GM20431 (cell line): ENCODE results near the gene MYMK.

Experiments
- in situ Hi-C: fragments of 300-500 bp; cut with MseI, MboI; formaldehyde crosslinking; loops from one replicate; pipeline ENCODE4 v1.15.0; 2020; ENCODE audit warnings: low sequenced_read_pairs; ENCODE audit not compliant: unreplicated experiment

The MYMK gene

DNA sequence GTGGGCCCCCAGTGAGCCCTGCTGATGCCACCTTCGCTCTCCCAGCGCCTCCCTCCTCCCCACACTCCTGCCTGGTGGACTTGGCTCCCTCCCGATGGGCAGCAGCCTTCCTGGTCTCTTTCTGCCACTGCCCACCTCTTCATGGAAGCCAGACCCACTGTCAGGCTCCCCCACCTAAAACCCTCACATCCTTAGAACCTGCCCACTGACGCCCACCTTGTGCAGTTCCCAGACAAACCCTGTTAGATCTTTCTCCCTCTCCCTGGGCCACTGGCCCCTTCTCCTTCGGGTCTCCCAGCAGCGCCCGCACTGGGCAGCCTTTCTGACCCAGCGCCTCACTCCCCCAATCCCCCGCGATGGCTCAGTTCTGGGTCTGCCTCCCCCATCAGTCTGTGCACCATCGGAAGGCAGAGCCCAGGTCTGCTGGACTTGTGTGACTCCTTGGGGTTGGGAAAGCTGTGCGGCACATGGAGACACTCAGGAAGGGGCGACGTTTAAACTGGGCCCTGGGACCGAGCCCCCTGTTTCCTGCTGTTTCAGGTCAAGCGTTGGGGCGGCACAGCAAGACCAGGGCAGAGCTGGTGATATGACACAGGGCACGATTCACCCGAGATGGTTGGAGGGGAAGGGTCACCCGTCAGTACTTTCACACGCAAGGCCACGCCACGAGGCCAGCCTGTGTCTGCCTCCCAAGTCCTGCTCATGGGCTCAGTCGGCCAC, 17.4 kb downstream of the MYMK start:
- in situ Hi-C loops, result no loop called here

DNA sequence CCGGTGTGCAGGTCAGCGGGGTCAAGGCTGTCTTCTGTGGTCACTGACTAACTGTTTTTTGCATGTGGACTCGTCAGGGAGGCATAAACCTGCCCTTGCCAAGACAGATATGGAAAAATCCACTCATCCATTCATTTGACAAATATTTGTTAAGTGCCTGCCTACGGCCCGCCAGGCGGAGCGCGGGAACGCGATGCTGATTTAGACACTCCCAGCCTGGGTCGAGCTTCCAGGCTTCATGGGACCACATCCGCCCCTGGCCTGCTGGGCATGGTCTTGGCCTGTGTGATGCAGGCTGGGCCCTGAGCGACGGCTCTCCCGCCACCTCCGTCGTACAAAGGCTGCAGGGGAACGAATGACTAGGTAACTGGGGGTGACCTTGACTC, 18.1 kb downstream of the MYMK start:
- in situ Hi-C loops, result no loop called here

DNA sequence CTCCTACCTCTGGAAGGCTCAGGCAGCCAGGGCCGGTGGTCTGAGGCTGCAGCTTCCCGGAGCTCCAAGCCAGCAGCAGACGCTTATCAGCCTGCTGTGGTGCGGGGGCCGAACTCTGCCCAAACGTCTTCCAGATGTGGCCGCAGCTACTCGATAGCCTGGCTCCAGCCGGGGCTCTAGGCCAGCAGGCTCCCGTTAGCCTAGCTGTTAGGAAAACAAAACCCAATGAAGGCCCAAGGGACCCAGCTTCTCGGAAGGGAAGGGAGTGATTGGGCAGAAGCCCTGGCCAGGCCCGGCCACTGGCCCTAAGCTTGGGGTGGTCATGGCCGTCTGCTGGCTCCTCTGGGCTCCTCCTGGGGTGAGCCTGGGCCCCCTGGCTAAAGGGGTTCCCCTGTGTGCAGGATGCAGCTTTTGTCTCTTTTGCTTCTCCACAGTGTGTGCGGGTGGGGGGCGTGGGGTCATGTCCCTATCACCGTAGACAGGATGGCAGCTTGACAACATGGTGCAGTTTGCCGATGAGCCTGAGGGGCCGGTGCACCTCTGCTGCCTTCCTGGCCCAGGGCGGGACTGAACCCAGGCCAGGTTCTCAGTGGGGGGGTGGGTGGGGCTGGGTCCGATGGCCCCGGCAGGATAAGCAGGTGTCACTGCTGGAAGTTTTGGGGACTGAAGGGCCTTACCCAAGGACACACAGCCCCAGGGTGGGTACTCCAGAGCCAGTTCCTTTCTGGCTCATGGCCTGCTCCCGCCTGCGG, 18.7 kb downstream of the MYMK start:
- in situ Hi-C loops, result no loop called here

DNA sequence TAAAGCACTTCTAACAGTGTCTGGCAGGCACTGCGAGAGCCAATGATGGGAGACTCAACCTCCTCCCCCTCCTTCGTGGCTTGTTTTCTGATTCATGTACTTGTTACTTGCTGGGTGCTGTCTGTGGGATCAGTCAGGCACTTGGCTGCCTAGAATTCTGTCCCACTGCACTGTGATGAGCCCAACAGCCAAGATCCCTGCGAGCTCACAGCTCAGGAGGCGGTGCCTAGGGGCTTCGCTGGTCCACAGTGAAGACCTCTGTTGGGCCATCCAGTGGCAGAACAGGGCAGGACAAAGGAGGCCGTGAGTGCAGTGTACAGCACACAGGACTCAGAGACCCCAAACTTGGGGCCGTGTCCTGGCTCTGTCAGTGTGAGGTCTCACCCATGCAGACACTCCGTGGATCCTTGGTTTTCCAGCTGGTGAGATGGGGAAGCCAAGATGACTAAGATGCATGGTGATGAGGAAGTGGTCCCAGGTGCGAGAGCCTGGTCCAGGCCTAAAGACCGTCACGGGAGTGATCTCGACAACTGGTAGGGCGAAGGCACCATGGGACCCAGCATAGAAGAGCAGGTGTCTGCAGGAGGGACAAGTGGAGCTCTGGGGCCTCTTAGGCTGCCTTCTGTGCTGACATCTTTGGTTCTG, 19.5 kb downstream of the MYMK start:
- in situ Hi-C loops, result no loop called here

DNA sequence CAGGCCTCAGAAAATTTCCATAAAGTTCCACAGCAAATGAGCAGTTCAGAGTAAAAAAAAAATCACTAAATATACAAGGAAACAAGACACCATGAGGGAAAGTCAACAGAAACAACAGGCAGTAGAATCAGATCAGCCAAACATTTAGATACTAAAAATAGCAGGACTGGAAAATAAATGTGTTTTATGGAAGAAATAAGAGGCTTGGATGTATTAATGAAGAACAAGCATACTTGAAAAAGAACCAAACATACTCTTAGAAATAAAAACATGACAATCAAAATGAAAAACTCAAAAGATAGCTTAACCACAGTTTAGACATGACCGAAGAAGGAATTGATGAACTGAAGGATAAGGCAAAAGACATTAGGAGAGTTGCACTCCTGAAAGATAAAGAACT, 22.6 kb downstream of the MYMK start:
- in situ Hi-C loops, result no loop called here

DNA sequence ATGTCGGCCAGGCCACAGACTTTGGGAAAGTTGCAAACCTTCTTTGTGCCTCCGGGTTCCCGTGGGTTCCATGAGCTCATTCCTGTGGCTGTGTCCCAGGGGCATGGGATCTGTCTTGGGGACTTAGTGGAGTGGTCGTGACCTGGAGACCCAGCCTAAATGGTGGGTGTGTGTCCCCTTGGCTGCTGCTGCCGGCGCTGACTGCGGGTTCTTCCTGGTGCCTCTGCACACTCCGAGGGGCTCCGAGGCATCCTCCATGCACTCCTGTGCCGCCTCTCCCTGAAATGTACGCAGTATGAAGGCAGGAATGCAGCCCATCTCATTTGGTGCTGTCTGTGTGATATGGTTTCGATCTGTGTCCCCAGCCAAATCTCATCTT, 24.9 kb downstream of the MYMK start:
- in situ Hi-C loops, result no loop called here

DNA sequence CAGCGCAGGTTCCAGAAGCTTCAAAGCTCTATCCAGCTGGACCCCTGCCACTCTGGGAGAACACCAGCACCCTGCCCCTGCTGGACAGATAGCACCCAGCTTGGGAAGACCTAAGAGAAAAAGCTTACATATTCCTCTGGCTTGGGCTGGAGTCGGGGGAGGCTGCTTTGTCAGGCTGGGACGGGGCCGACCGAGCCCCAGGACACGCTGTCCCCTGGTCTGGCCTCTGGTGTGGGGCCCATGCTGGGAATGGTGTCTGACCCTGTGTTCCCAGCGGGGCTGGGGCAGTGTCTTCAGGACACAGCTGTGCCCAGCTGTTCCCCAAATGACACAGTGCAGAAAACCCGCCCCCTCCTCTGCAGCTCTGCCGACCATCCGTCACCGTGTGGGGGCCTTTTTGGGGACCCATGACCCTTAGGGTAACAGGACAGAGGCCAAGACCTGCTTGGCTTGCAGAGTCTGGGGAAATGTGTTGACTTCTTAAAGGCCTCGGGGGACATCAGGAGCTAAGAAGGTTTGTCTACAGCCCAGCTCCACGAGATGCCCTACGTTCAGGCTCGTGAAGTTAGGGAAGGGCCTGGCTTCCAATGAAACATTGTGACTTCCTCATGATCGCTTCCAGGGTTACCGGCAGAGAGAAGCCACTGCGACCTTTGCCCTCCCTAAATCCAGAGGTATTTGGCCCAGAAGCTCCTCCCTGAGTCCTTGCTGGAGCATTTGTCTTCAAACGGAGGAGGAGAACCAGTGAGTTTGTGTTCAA, 25.4 kb downstream of the MYMK start:
- in situ Hi-C loops, result no loop called here

DNA sequence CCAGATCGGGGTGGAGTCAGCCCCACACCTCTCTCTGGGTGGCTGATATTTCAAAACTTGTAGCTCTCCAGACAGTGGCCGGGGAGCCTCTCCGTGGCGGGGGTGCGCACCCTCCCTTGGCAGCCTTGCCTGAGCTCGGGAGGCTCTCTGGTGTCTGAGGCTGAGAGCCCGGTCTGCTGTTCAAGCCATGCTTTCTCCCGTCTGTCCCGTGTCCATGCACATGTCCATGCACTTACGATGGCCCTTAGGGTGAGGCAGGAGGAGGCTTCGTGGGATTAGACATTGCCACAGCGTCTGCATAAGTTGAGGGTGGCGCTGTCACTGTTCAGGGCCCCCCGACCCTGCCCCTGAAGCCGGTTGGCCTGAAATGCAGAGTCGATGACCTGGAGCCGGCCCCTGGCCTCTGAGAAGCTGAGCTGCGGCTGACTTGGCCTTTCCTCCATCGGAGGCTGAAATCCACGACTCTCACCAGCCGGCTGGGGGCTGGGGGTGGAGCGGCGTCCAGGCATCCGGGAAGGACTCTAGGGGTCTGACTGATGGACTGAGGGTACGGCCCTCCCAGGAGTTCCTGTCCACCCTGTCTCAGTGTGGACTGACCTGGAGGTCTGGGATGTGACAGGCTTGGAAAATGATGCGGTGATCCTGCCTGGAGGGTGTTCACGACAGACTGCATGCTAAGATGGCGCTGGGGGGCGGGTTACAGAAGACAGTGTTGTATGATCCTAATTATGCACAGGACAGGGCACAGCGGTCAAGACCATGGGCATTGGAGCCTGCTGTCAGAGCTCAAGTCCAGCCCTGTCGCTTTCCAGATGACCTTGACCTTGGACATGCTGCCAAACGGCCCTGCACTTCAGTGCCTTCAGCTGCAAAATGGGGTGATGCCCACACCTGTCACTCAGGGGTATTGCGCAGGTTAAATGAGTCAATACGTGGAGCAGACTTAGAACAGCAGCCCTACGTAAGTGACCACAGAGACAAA, 27.6 kb downstream of the MYMK start:
- in situ Hi-C loops, result no loop called here

DNA sequence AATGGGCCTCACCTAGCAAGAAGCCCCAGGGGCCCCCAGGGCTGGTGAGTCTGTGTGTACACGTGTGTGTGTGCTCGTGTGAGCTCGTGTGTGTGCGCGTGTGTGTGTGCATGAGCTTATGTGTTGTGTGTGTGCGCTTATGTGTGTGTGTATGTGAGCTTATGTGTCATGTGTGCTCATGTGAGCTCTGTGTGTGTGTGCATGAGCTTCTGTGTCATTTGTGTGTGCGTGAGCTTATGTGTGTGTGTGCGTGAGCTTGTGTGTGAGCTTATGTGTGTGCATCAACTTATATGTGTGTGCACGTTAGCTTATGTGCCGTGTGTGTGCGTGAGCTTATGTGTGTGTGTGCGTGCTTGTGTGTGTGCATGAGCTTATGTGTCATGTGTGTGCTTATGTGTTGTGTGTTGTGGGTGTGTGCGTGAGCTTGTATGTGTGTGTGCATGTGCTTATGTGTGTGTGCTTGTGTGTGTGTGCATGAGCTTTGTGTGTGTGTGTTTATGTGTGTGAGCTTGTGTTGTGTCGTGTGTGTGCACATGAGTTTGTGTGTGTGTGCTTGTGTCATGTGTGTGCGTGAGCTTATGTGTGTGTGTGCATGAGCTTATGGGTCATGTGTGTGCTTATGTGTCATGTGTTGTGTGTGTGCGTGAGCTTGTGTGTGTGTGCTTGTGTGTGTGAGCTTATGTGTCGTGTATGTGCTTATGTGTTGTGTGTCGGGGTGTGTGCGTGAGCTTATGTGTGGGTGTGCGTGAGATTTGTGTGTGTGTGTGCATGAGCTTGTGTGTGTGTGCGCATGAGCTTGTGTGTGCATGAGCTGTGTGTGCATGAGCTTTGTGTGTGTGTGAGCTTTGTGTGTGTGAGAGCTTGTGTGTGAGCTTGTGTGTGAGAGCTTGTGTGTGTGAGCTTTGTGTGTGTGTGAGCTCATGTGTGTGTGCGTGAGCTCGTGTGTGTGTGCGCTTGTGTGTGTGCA, 29.1 kb downstream of the MYMK start:
- in situ Hi-C loops, result no loop called here

DNA sequence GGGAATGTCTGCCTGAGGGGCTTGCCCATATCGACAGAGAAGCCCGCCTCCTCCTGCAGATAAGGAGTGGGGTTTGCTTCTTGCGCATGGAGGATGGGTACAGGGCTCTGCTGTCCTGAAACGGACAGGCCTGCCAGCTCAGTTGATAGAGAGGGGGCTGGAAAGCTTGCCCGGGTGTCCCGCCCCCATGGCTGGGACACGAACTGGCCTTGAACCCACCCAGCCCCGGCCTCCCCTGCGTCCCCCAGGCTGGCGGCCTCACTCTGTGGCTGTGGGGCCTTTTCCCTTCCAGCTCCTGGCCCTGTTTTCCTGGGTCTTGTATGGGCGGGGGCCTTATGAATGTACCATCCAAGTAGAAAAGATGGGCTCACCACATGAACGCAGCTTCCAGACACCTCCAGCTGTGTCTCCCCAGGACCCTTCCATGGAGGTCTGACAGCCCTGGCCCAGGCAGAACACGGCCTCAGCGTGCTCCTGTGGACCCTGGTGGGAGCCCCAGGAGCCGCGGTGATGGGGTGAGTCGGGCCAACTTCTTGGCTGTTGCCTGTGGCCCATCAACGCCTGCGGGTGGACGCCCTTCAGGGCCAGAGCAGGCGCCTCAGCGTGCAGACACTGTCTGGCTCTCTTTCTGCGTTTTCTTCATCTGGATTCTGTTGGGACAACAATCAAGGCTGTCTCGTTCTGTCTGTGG, 30.0 kb downstream of the MYMK start:
- in situ Hi-C loops, result no loop called here

DNA sequence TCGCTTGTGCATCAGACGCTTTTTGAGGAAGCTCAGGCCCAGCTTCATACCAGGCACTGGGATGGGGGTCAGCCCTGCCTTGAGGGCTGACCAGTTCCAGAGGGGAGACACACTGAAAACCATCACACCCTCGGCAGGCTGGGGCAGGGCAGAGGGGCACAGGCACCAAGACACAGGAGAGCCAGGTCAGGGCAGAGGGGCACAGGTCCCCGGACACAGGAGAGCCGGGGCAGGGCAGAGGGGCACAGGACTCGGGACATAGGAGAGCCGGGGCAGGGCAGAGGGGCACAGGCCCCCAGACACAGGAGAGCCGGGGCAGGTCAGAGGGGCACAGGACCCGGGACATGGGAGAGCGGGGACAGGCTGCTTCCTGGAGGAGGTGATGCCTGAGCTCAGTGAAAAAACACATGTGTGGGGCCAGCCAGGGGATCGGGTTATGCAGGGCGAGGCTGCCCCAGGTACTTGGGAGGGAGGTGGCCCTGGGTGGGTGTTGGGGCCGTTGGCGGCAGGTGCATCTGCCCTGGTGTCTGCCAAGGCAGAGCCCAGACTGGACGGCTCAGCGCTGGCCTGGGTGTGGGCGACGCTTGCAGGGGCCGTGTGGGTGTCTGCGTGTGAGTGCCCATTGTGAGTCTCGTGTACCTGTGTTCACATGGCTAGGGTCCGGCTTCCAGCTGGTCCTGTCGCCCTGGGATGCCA, 30.8 kb downstream of the MYMK start:
- in situ Hi-C loops, result no loop called here

DNA sequence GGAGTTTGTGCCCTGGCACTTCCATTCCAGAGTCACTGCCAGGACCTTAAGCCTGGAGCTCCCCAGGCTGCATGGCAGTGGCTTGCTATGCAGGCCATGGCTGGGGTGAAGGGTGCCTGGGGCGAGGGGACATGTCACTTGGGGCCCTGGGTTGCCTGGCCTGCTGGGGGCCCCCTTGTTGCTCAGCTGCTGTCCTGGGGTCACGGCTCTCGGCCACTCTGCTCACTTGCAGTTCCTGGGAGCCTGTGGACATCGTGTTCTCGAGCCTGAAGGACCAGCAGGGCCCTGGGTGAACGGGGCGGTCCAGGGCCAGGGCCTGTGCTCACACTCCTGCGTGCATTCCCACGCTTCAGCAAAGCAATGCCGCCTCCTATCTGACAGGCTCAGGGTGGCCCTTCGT, 31.3 kb downstream of the MYMK start:
- in situ Hi-C loops, result no loop called here

DNA sequence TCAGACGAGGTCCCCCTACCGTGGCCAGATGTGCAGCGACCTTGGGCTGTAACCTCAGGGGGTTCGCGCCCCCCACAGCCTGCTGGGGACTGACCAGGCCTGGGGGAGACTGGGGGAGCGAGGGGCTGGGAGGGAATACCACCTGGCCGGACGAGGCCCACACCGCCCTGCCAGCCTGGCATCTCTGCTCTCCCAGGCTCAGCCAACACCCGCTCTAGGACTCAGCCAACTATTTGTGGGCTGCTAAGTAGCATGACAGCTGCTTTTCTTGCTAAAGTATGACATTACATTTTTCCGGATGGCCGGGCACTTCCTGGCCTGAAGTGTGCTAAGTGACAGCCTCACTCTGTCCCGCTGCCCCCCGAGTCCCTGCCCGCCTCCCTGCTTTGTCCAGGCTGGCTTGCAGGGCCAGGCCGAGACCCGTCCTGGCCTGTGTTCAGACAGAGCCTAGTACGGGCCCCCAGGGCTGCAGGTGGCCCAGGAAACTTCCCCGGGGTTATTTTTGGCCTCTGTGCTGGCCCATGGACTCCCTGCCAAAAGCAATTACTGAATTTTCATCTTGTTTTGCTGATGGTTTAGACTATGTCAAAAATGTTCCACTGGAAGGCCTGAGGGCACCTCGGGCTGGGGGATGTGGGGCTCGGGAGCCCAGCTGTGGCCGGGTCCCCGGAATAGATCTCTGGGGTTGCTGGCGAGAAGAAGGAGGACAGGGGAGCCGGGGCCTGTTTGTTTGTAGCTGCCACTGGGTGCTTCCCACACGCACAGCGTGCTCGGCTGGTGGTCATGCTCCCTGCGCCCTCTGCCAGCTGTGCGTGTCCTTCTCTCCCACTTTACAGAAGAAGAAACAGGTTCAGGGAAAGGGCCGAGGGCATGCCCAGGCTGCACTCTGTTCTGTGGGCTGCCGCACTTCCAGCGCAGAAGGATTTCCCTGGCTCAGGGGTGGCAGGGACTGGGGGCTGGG, 32.4 kb downstream of the MYMK start:
- in situ Hi-C loops, result no loop called here

DNA sequence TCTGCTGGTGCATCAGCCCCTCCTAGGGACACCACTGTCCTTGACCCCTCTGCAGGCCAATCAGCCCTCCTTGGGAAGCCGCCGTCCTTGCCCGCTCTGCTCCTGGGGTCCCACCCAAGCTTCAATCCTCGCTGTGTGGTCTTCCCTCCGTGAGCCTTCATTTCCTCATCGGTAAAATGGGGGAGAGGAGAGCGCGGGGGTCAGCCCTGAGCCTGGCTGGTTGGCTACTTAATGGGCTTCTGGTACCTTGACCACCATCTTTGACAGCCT, 33.2 kb downstream of the MYMK start:
- in situ Hi-C loops, result no loop called here

DNA sequence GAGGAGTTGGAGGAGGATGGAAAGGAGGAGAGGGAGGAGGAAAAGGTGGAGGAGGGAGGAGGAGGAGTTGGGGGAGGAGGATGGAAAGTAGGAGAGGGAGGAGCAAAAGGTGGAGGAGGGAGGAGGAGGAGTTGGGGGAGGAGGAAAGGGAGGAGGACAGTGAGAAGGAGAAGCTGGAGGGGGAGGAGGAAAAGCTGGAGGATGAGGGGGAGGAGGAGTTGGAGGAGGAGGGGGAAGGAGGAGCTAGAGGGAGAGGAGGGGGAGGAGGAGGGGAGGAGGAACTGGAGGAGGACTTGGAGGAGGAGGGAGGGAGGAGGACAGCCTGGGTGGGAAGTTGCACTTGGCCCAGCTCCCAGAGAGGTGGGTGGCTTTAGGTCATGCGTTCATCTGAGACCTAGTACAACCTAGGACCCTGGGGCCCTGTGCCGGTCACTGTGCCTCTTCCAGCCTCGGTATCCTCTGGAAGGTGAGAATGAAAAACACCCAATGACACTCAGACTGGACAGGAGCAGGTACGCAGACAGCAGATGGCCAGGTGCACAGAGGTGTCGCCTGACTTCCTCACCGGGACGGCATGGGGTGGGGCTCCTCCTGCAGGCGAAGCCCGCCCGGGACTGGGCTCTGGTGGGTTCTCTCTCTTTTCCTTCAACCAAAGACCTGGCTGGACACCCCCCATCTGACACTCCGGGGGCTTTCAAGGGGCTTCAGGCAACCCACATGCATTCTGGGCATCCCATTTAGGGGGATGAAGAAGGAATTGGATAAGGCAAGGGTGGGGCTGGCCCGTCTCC, 33.7 kb downstream of the MYMK start:
- in situ Hi-C loops, result no loop called here

DNA sequence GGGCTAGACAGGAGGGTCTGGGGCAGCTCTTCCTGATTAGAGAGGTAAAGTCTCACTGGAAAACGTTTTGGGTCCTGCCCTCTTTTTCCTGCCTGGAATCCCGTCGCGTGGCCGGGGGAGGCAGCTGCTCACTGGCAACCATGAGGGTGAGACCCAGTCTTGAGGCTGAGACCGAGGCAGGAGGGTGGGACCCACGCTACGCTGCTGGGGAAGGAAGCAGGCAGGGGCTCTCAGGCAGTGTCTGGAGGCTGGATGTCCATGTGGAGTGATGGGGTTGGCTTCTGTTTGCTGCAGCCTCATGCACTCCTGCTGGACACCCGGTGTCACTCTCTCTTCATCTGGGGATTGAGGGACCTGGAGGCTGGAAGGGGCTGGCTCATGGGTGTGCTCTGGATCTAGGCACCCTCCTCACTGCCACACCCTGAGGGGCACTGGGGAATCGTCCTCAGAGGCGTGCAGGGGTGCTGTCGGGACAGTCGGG, 34.5 kb downstream of the MYMK start:
- in situ Hi-C loops, result no loop called here
